H9 (cell line): ENCODE data around the gene GUCY2D. TPM values are rescaled to one million over a fixed set of nuclear protein-coding genes. Genes with fewer than 3 reads are reported as not detected.

Experiments used
- DNase-seq: peaks from one replicate; pipeline ENCODE4 v3.0.0-alpha.2; 2017
- H2AFZ ChIP-seq: one replicate; pipeline ENCODE4 v1.6.1; 2013; ENCODE audit warnings: mild to moderate bottlenecking, low read length, control low read depth, moderate library complexity
- H2AK5ac ChIP-seq: 2 replicates; pipeline ENCODE4 v1.6.1; 2013; ENCODE audit warnings: low read length, control low read depth, mixed read lengths; ENCODE audit not compliant: insufficient read length
- H2BK120ac ChIP-seq: one replicate; pipeline ENCODE4 v1.6.1; 2013; ENCODE audit warnings: low read depth, mild to moderate bottlenecking, low read length, control low read depth, inconsistent platforms; ENCODE audit not compliant: poor library complexity, severe bottlenecking
- H2BK12ac ChIP-seq: 2 replicates; pipeline ENCODE4 v1.6.1; 2013; ENCODE audit warnings: low read length, control low read depth, mixed read lengths, low read depth; ENCODE audit not compliant: insufficient read length
- H2BK15ac ChIP-seq: 2 replicates; pipeline ENCODE4 v1.6.1; 2013; ENCODE audit warnings: low read depth, low read length, control low read depth
- H2BK20ac ChIP-seq: one replicate; pipeline ENCODE4 v1.6.1; 2013; ENCODE audit warnings: low read depth, mild to moderate bottlenecking, low read length, control low read depth, inconsistent platforms; ENCODE audit not compliant: poor library complexity, severe bottlenecking
- H2BK5ac ChIP-seq: 2 replicates; pipeline ENCODE4 v1.6.1; 2013; ENCODE audit warnings: low read length, control low read depth, mixed read lengths; ENCODE audit not compliant: insufficient read length
- H3K14ac ChIP-seq: 2 replicates; pipeline ENCODE4 v1.6.1; 2013; ENCODE audit warnings: low read length, control low read depth; ENCODE audit not compliant: insufficient read depth
- H3K18ac ChIP-seq: 2 replicates; pipeline ENCODE4 v1.6.1; 2013; ENCODE audit warnings: low read depth, mild to moderate bottlenecking, mixed read lengths, low read length, control low read depth; ENCODE audit not compliant: insufficient read length
- H3K23ac ChIP-seq: 2 replicates; pipeline ENCODE4 v1.6.1; 2013; ENCODE audit warnings: low read length, control low read depth, mixed read lengths, low read depth; ENCODE audit not compliant: insufficient read length
- H3K23me2 ChIP-seq: 2 replicates; pipeline ENCODE4 v1.6.1; 2013; ENCODE audit warnings: low read depth, mild to moderate bottlenecking, mixed read lengths, low read length, control low read depth; ENCODE audit not compliant: insufficient read length, poor library complexity, severe bottlenecking
- H3K27ac ChIP-seq: 2 replicates; pipeline ENCODE4 v1.5.1; 2013; ENCODE audit warnings: low read length, control low read depth, mixed read lengths, low read depth; ENCODE audit not compliant: insufficient read length
- H3K27me3 ChIP-seq: 2 replicates; pipeline ENCODE4 v1.6.1; 2013; ENCODE audit warnings: low read length, control low read depth, inconsistent platforms; ENCODE audit not compliant: insufficient read depth
- H3K4ac ChIP-seq: 2 replicates; pipeline ENCODE4 v1.6.1; 2013; ENCODE audit warnings: low read depth, mild to moderate bottlenecking, control low read depth, inconsistent platforms, low read length, moderate library complexity
- H3K4me1 ChIP-seq: 2 replicates; pipeline ENCODE4 v1.6.1; 2013; ENCODE audit warnings: low read length, control low read depth, inconsistent platforms; ENCODE audit not compliant: insufficient read depth
- H3K4me2 ChIP-seq: 2 replicates; pipeline ENCODE4 v1.6.1; 2013; ENCODE audit warnings: low read length, control low read depth, mixed read lengths; ENCODE audit not compliant: insufficient read length, insufficient read depth
- H3K56ac ChIP-seq: 2 replicates; pipeline ENCODE4 v1.6.1; 2013; ENCODE audit warnings: low read depth, mild to moderate bottlenecking, mixed read lengths, low read length, control low read depth; ENCODE audit not compliant: insufficient read length
- H3K79me1 ChIP-seq: 2 replicates; pipeline ENCODE4 v1.6.1; 2013; ENCODE audit warnings: low read depth, mild to moderate bottlenecking, moderate library complexity, low read length, control low read depth, inconsistent platforms; ENCODE audit not compliant: insufficient read depth, poor library complexity, severe bottlenecking
- H3K79me2 ChIP-seq: 2 replicates; pipeline ENCODE4 v1.6.1; 2013; ENCODE audit warnings: low read length, control low read depth, inconsistent platforms; ENCODE audit not compliant: insufficient read depth
- H3K9ac ChIP-seq: 2 replicates; pipeline ENCODE4 v1.6.1; 2013; ENCODE audit warnings: low read length, control low read depth, mixed read lengths; ENCODE audit not compliant: insufficient read length; ENCODE audit errors: extremely low read depth
- H3K9me3 ChIP-seq: one replicate; pipeline ENCODE4 v1.6.1; 2013; ENCODE audit warnings: low read depth, low read length, inconsistent platforms; ENCODE audit not compliant: control insufficient read depth
- H3T11ph ChIP-seq: one replicate; pipeline ENCODE4 v1.6.1; 2013; ENCODE audit warnings: mild to moderate bottlenecking, low read length, control low read depth, inconsistent platforms
- H4K20me1 ChIP-seq: one replicate; pipeline ENCODE4 v1.6.1; 2013; ENCODE audit not compliant: control insufficient read depth, insufficient read length, insufficient read depth
- H4K5ac ChIP-seq: 2 replicates; pipeline ENCODE4 v1.6.1; 2013; ENCODE audit warnings: low read depth, mild to moderate bottlenecking, mixed read lengths, low read length, control low read depth; ENCODE audit not compliant: insufficient read length
- H4K8ac ChIP-seq: replicated peaks from 2 replicates; pipeline ENCODE4 v1.6.1; 2013; ENCODE audit warnings: low read length, control low read depth, mixed read lengths, low read depth; ENCODE audit not compliant: insufficient read length
- H4K91ac ChIP-seq: 2 replicates; pipeline ENCODE4 v1.6.1; 2013; ENCODE audit warnings: low read depth, mild to moderate bottlenecking, moderate library complexity, mixed read lengths, low read length, control low read depth; ENCODE audit not compliant: insufficient read length
- H3K27ac Mint-ChIP-seq, 3 experiments: 2 replicates in 2 of 3; 3 replicates in 1 of 3; pipeline ENCODE4 v1.8.0; 2020 to 2021; ENCODE audit warnings: mixed read lengths in 3 of 3, mild to moderate bottlenecking in 1 of 3, moderate library complexity in 1 of 3
- H3K27me3 Mint-ChIP-seq: 2 replicates; pipeline ENCODE4 v1.8.0; 2021; ENCODE audit warnings: low read depth, mild to moderate bottlenecking, moderate library complexity, mixed read lengths
- H3K36me3 Mint-ChIP-seq, 3 experiments: 2 replicates in 2 of 3; 3 replicates in 1 of 3; pipeline ENCODE4 v1.8.0; 2020 to 2021; ENCODE audit warnings: low read depth in 3 of 3, mixed read lengths in 3 of 3; ENCODE audit not compliant: insufficient read depth in 1 of 3
- H3K4me1 Mint-ChIP-seq, 2 experiments: 2 replicates each; pipeline ENCODE4 v1.8.0; 2020; ENCODE audit warnings: mixed read lengths in 2 of 2
- H3K4me3 Mint-ChIP-seq, 2 experiments: 2 replicates in 1 of 2; 3 replicates in 1 of 2; pipeline ENCODE4 v1.8.0; 2020 to 2021; ENCODE audit warnings: mild to moderate bottlenecking in 2 of 2, mixed read lengths in 2 of 2, moderate library complexity in 1 of 2
- H3K9me3 Mint-ChIP-seq, 2 experiments: 2 replicates in 1 of 2; 3 replicates in 1 of 2; pipeline ENCODE4 v1.8.0; 2020; ENCODE audit warnings: mild to moderate bottlenecking in 2 of 2, mixed read lengths in 2 of 2, moderate library complexity in 1 of 2
- WGBS: extraction: QIAGEN DNeasy Blood & Tissue Kit; methylation state at CpG from one replicate; pipeline ENCODE4 v1.1.7; 2013; ENCODE audit warnings: missing lambda C conversion rate, low lambda C conversion rate, mixed read lengths; ENCODE audit not compliant: insufficient read length; ENCODE audit errors: extremely low coverage; 5-methylcytosine and 5-hydroxymethylcytosine counted together
- total RNA-seq: library from RNA; stranded (reverse); gene quantifications from 2 replicates; pipeline ENCODE4 v1.2.1, GENCODE V29; 2021
- TF ChIP-seq, protein P1 (sequence below): fragments of 200-600 bp; sonication (generic); conservative IDR thresholded peaks from 3 replicates; pipeline ENCODE4 v1.8.0; 2021; ENCODE audit warnings: antibody characterized with exemption, mild to moderate bottlenecking

The GUCY2D gene
- total RNA-seq, 1 experiment from 2014 or later: 0.15 TPM

GRCh38 chr17:8014558-8014850, 12.1 kb downstream of the GUCY2D start:
- no peak overlapping the region for H4K91ac ChIP-seq
- H3K56ac ChIP-seq: no peak overlapping the region
- H3K4ac ChIP-seq: no peak overlapping the region
- H3K4me1 Mint-ChIP-seq: peaks cover 6 to 14% of the 10 kb centered on the region in 2 experiments
- H3K4me1 ChIP-seq: no peaks in the 10 kb centered on the region; the same call in 1 of the 2 replicates
- no peak for DNase-seq
- no peak overlapping the region for H2BK15ac ChIP-seq
- no peaks in the 10 kb centered on the region for H3K9me3 ChIP-seq
- no peak overlapping the region for H3K27ac ChIP-seq
- no peak overlapping the region for H3K27ac Mint-ChIP-seq
- H2AK5ac ChIP-seq: no peak overlapping the region
- H2BK5ac ChIP-seq: no peak overlapping the region
- H3K4me2 ChIP-seq: no peak overlapping the region
- no peak overlapping the region for H3T11ph ChIP-seq
- H3K79me2 ChIP-seq: no peaks in the 10 kb centered on the region
- H4K8ac ChIP-seq: no peak overlapping the region
- no peaks in the 10 kb centered on the region for H3K9me3 Mint-ChIP-seq
- H3K18ac ChIP-seq: no peak overlapping the region
- no peaks in the 10 kb centered on the region for H4K20me1 ChIP-seq
- no peak overlapping the region for H3K9ac ChIP-seq
- no peak overlapping the region for H3K14ac ChIP-seq
- no peak overlapping the region for H4K5ac ChIP-seq
- no peak overlapping the region for H2BK20ac ChIP-seq
- no peak overlapping the region for H2BK120ac ChIP-seq
- WGBS: no CpG with 5 or more reads among the region's 9 CpGs
- no peak overlapping the region; a peak in 1 of 5 replicates for H3K4me3 Mint-ChIP-seq
- H3K27me3 ChIP-seq: no peaks in the 10 kb centered on the region; the same call in 1 of the 2 replicates
- H2BK12ac ChIP-seq: no peak overlapping the region
- no peak overlapping the region for H2AFZ ChIP-seq
- H3K23me2 ChIP-seq: peaks cover 11% of the 10 kb centered on the region
- peaks cover 40% of the 10 kb centered on the region for H3K27me3 Mint-ChIP-seq
- peaks cover 0 to 1% (median 0%) of the 10 kb centered on the region in 3 experiments; a peak in 2 of 7 replicates for H3K36me3 Mint-ChIP-seq
- TF ChIP-seq, protein P1, sequence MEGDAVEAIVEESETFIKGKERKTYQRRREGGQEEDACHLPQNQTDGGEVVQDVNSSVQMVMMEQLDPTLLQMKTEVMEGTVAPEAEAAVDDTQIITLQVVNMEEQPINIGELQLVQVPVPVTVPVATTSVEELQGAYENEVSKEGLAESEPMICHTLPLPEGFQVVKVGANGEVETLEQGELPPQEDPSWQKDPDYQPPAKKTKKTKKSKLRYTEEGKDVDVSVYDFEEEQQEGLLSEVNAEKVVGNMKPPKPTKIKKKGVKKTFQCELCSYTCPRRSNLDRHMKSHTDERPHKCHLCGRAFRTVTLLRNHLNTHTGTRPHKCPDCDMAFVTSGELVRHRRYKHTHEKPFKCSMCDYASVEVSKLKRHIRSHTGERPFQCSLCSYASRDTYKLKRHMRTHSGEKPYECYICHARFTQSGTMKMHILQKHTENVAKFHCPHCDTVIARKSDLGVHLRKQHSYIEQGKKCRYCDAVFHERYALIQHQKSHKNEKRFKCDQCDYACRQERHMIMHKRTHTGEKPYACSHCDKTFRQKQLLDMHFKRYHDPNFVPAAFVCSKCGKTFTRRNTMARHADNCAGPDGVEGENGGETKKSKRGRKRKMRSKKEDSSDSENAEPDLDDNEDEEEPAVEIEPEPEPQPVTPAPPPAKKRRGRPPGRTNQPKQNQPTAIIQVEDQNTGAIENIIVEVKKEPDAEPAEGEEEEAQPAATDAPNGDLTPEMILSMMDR: no peak
- H3K23ac ChIP-seq: no peak overlapping the region
- no peaks in the 10 kb centered on the region for H3K79me1 ChIP-seq
